ENCODE data around the gene FLYWCH1.
"Not testable (repeated sequence)": the region's sequence is repeated elsewhere in the genome, so short reads cannot be mapped to it uniquely, and the experiment has no call there.

The FLYWCH1 gene

DNA sequence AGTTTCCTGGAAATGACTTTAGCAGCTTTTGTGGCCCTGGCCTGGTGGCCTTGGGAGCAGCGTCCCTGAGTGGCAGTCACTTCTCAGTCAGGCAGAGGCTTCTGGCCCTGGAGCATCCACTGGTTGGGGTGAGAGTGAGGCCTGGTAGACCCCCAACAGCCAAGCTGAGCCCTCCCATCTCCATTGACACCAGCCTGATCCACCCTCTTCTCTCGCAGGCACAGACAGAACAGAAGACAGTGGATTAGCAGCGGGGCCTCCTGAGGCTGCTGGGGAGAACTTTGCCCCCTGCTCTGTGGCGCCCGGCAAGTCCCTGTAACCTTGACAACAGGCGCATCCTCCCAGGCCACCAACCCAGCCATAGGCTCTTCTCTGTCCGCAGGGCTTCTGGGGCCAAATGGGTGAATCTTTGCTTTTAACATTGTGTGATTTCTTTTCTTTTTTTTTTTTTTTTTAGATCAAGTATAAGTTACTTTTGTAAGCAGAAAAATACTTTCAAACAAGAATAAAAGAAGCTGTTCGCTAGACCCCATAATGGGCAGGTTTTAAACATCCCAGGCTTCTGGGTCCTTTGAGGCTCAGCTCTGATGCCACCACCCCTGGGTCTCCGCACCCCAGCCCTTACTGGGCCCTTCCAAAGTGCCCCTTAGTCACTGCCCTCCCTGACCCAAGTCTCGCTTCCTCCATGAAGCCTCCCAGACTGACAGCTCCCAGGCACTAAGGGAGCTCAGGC, 12.7 kb upstream of the FLYWCH1 start:
- no peak for DNase-seq (ENCODE audit: low read depth)

DNA sequence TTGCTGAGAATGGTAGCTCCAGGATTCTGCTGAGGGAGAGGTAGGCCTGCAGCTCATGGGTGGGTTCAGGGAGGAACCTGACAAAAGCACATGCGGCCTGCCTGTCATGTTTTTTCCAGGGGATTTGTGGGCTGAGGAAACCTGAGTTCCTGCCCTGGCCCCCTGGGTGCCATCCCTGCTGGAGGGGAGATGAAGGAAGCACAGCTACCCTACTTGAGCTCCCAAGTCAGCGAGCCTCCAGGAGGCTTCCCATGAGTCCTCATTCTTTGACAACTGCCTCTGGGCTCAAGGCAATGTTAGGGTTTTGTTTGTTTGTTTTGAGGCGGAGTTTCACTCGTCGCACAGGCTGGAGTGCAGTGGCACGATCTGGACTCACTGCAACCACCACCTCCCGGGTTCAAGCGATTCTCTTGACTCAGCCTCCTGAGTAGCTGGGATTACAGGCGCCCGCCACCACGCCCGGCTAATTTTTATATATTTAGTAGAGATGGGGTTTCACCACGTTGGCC, 12.1 kb upstream of the FLYWCH1 start:
- no peak for DNase-seq (ENCODE audit: low read depth)

DNA sequence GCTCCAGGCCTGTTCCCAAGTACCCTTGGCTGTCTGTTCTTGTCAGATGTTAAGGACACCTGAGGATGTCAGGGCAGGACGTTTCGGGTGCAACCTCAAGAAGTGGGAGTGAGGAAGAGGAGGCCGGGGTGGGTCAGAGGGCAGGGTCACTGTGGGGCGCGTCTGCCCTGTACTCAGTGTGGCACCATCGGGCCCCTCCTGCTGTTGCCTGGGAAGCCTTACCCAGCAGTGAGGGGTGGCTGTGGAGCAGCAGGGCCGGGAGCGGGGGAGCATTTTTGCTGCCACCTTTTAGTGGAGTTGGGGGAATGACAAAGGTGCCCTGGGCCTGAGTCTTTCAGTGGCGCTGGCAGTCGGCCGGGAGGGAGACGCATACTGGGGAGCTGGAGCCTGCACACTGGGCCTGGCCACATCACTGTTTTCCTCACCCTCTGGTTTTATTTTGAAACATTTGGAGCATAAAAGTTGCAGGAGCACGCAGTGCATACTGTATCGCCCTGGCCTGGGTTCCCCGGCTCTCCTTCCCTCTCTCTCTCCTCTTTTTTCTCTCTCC, 11.1 kb upstream of the FLYWCH1 start:
- no peak for DNase-seq (ENCODE audit: low read depth)

DNA sequence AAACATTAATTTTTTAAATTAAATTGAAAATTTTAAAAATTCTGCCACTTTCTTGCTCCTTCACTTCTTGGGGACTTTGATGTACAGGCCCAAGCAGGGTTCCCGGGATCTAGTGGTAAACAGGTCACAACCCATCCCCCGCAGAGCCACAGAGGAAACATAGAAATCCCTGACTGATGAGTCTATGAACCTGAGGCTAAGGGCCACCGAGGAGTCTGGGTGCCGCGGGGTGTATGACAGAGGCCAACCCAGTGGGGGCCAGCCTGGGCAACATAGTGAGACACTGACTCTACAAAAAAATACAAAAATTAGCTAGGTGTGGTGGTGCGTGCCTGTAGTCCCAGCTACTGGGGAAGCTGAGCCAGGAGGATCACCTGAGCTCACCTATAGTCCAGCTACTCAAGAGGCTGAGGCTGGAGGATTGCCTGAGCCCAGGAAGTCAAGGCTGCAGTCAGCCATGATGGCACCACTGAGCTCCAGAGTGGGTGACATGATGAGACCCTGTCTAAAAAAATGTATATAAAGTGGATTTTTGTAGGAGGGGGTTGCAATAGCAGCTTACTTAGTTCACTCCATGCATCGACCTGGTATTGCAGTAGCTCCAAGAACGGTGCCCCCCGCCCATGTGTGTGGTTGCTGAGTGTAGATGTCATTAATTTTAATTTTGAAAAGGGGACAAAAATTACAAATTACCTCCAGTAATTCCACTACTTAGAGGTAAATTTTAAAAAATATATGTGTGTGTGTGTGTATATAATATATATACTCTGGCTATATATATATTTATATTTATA, 9.2 kb upstream of the FLYWCH1 start:
- DNase-seq (ENCODE audit: low read depth): no peak

DNA sequence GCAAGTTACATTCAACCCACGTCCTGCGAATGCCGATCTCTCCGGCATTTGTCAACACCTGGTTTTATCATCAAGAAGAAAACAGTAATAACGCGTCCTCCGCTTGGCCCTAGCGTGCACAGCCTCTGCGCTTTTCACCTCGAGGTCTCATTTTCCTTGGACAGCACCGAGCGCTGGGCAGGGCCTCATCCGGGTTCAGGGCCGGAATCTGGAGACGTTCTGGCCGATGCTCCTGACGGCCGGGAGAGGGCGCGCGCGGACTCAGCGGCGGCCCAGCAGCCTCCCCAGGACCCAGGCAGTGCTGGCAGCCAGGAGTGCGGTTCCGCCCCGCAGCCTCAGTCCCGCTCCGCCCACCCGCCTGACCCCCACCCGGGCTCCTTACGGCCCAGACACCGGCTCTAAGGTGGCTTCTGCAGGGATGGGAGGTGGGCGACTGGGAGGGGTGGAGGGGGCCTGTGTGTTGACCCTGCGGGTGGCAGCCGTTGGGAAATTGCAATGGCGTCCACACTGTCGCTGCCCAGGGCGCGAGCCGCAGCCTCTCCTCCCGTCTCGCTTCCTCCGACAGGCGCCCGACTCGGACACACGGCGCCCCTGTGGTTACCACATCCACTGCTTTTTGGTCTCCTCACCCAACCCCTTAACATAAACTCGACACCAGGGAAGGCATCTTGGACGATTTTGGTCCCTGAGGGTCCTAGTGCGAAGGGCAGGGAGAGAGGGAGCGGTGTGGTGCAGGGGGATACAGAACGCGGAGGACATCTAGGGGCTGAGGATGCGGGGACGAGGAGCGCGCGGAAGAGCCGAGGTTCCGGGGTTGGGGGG, 7.4 kb upstream of the FLYWCH1 start:
- DNase-seq (ENCODE audit: low read depth): peak; percentile 71

DNA sequence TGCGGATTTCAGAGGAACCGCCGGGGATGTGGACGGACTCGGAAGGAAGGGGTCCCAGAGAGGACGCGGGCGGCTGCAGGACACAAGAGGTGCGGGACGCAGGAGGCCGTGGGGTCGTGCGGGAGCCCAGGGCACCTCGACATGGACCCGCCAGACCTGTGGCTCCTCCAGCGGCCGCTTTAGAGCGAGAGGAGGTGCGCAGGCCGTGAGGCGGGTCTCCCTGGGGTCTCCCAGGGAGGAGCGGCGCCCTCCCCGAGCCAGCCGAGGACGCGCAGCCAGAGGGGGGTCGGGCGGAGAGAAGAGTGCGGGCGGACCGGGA, 6.8 kb upstream of the FLYWCH1 start:
- DNase-seq (ENCODE audit: low read depth): no peak

DNA sequence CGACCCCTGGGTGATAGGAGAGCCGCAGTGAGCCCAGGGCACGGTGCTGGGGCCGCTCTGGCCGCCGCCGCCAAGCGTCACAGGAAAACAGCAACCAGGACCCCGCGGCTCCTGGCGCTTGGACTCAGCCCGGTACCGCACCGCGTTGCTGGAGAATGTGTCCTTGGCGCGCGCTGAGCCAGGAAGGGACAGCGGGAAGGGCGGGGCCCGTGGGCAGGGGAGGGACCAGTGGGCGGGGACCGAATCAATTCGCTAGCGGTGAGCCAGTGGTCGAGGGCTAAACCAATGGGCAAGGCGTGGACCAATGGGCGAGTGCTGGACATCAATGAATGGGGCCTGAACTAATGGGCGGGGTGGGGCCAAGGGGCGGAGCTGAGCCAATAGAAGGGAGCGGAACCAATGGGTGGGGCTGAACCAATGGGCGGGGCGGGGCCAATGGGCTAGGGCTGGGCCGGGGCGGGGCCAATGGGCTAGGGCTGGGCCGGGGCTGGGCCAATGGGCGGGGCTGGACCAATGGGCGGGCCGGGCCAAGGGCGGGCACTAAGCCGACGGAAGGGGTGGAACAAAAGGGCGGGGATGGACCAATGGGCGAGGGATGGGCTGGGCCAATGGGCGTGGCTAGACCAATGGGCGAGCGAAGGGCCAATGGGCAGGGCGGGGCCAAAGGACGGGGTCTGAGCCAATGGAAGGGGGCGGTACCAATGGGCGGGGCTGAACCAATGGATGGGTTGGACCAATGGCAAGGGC, 6.3 kb upstream of the FLYWCH1 start:
- peak; percentile 99 for DNase-seq (ENCODE audit: low read depth)

DNA sequence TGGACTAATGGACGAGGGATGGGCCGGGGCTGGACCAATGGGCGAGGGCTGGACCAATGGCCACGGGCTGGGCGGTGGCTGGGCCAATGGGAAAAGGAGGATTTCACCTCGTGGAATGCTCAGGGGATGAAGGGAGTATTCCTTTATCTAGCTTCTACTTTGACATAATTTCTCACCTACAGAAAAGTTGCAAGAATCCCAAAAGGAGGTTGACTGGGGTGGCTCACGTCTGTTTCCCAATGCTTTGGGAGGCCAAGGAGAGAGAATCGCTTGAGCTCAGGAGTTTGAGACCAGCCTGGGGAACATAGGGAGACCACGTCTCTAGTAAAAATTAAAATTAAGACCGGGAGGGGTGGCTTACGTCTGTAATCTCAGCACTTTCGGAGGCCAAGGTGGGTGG, 5.7 kb upstream of the FLYWCH1 start:
- no peak for DNase-seq (ENCODE audit: low read depth)

DNA sequence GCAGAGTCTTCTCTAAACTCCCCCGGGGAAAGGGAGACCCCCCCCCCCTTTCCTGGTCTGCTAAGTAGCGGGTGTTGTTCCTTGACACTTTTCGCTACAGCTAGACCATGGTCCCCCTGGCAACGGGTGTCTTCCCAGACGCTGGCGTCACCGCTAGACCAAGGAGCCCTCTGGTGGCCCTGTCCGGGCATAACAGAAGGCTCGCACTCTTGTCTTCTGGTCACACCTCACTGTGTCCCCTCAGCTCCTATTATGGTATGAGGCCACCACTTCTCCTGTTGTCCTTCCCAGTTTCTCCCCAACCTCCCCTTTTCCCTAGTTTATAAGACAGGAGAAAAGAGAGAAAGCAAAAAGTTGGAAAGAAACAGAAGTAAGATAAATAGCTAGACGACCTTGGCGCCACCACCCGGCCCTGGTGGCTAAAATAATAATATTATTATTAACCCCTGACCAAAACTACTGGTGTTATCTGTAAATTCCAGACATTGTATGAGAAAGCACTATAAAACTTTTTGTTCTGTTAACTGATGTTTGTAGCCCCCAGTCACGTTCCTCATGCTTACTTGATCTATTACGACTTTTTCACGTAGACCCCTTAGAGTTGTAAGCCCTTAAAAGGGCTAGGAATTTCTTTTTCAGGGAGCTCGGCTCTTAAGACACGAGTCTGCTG, 4.5 kb upstream of the FLYWCH1 start:
- DNase-seq (ENCODE audit: low read depth): not testable (repeated sequence)

DNA sequence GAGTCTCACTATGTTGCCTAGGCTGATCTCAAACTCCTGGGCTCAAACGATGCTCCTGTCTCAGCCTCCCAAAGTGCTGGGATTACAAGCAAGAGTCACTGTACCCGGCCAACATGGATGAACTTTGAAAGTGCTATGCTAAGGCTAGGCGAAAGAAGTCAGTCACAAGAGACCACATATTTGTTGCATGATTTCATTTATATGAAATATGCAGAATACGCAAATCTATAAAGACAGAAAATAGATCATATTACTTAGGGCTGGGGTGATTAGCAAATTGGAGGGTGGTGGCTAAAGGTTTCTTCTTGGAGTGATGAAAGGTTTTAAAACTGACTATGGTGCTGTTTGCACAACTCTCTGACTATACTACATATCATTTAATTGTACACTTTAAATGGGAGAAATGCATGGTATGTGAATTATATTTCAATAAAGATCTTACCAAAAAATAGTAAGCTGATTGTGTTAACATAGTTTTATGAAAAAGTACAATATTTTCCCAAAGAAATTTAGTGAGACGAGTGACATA, 1.2 kb upstream of the FLYWCH1 start:
- DNase-seq (ENCODE audit: low read depth): no peak

DNA sequence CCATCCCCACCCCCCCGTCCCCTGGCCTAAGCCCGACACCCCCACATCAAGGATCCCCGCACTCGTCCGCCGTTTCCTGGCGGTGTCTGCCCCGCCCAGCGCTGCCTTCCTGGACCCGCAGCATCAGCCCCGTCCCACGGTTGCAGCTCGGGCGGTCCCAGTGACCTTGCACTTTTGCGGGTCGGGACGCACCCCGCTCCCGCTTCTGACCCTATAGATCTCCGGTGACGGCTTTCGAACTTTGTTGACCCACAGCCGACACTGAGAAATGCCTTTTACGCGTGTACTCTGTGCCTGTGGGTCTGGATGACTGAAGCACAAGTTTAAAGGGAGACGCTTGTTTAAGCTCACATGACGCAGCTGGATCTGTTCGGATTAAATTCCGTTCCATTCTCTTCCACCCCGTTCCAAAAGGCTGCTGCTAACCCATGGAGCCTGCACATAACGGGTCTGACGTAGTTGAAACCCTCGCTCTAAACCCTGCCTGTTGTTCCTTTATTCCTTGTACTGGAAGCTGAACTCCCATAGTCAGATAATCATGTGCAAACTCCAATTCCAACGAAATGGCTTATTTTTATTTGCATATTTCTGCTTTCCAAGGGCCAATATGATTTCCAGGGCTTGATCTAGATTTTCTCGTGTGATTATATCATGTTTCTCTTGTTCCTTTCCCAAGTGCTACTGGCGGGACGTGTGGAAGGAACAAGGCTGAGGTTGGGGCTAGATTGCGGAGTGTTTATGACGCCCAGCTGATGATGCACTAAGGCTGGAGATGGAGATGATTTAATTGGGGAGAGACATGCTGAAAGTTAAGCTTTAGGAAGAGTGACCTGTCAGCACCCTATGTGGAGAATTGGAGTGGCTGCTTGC, 834 bp downstream of the FLYWCH1 start:
- DNase-seq (ENCODE audit: low read depth): no peak

DNA sequence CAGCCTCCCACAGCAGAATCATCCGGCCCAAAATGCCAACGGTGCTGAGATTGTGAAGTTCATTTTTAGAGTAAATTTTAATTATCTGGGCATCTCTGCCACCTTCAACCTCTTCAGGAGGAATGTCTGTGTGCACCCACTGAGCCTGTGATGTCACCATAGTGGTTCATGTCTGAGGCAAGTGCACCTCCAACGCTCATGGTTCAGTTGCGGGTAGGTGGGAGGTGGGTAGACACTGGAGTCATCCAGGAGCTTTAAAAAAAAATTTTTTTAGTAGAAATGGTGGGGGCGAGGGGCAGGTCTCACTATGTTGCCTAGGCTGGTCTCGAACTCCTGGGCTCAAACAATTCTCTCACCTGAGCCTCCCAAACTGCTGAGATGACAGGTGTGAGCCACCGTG, 1.9 kb downstream of the FLYWCH1 start:
- DNase-seq (ENCODE audit: low read depth): no peak

DNA sequence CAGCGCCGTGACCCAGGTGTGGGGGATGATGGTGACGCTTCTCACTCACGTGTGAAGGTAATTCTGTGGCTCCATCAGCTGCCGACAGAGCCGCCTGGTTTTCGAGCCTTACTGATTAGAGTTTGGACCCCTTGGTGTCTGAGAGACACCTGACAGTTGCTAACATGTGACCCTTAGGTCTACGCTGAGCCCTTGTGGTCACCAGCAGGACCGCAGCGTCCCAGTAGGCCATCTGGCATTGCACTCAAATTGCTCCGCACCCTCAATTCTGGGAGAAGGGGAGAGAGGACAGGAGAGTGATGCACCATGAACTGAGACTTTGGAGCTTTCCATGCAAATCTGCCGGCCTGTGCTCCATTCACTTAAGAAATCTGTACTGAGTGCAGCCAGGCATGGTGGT, 2.5 kb downstream of the FLYWCH1 start:
- no peak for DNase-seq (ENCODE audit: low read depth)

DNA sequence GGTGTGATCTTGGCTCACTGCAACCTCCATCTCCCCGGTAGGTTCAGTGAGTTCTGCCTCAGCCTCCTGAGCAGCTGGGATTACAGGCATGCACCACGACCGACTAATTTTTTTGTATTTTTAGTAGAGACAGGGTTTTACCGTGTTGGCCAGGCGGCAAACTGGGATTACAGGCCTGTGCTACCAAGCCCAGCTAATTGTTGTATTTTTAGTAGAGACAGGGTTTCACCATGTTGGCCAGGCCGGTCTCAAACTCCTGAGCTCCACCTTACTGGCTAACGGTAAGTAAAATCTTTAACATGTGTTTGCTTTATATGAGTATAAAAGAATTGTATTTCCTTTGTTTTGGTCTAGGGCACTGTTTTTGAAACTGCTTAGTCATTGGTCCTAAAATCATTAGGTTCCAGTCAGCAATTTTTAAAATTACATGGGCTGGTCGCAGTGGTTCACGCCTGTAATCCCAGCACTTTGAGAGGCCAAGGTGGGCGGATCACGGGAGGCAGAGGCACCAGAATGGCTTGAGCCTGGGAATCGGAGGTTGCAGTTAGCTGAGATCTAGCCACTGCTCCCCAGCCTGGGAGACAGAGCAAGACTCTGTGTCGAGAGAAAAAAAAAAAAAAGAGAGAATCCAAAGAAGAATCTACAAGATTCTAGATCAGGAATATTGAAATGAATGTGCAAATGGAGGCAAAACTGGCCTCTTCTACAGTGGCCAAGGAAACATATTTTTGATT, 3.6 kb downstream of the FLYWCH1 start:
- DNase-seq (ENCODE audit: low read depth): no peak

DNA sequence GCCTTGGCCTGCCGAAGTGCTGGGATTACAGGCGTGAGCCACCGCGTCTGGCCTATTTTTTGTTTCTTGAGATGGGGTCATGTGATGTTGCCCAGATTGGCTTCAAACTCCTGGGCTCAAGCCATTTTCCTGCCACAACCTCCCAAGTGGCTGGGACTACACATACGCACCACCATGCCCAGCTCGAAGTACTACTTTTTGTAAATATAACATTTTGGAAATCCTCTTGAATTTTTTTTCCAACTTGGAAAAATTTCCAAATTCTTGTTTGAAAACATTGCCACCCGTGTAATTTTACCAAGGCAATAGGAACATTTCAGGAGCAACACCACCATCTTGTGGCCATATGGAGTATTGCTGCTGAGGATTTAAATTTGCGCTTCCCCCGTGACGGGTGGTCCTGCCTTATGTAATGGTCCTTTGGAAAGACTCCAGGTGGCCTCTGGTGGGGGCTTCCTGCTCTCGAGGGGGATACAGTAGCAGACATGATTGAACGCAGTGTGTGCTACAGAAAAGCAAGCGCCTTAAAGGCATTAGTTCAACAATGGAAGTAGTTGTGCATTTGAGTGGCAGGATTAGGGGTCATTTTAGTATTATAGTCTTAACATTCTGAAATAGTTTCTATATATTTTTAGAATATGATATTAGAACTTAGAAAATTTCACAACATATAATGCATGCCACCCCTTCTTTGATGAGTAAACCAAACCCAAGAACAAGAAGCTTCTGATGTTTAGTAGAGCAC, 8.0 kb downstream of the FLYWCH1 start:
- DNase-seq (ENCODE audit: low read depth): no peak

DNA sequence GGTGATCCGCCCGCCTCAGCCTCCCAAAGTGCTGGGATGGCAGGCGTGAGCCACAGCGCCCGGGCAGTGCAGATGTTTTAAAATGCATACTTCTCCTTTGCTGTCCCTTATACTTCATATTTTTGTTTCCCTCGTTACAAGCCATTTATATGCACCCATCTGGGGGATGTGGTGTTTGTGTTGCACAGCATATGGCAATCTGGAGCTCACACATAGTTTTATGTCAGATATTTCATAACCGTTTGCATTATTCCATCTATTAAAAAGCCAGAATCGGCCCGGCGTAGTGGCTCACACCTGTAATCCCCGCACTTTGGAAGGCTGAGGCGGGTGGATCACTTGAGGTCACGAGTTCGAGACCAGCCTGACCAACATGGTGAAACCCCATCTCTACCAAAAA, 11.8 kb downstream of the FLYWCH1 start:
- DNase-seq (ENCODE audit: low read depth): no peak

DNA sequence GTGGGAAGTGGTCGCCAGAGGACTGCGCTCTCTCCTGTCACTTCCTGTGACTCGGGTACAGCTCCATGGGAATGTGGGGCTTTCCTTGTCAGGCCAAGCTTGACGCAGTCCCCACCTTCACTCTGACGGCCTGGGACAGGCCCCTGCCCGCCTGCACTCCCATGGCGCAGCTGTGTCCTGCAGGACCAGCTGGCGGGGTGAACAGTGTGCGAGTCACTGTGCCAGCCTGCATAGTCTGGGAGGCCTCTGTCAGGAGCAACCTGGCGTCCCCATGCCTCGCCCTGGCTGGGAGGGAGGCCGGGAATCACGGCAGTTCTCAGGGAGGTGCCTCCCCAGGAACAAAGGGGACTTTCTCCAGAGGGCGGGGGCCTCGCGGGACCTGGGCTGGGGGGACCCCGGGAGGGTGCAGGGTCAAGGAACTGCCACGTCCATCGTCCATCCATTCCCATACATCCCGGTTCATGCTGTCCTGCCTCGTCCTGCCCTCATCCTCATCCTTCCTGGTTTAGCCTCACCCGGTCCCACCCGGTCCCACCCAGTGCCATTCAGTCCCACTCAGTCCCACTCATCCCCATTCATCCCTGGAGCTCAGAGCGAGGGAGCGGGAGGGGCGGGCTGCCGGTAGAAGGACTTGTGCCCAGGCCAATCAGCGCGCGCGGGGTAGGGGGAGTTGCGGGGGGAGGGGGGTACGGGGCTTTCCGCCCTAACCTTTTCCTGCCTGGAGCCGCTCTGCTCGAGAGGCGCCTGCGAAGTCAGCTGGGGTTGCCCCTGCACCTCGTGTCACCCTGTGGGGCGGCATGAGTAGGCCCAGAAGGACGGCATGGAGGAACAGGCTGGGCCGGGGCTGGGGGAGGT, 13.4 kb downstream of the FLYWCH1 start:
- DNase-seq (ENCODE audit: low read depth): no peak

All from GM04504 (cell line).